Measurements from ENCODE around the gene CRIP1. TPM values are rescaled to one million over a fixed set of nuclear protein-coding genes. Genes with fewer than 3 reads are reported as not detected.
A peak's percentile ranks its signal among the peaks of the same experiment; 100 is the strongest.

Gene CRIP1
- total RNA-seq, 1 donor from 2014 or later = 112 TPM

DNA sequence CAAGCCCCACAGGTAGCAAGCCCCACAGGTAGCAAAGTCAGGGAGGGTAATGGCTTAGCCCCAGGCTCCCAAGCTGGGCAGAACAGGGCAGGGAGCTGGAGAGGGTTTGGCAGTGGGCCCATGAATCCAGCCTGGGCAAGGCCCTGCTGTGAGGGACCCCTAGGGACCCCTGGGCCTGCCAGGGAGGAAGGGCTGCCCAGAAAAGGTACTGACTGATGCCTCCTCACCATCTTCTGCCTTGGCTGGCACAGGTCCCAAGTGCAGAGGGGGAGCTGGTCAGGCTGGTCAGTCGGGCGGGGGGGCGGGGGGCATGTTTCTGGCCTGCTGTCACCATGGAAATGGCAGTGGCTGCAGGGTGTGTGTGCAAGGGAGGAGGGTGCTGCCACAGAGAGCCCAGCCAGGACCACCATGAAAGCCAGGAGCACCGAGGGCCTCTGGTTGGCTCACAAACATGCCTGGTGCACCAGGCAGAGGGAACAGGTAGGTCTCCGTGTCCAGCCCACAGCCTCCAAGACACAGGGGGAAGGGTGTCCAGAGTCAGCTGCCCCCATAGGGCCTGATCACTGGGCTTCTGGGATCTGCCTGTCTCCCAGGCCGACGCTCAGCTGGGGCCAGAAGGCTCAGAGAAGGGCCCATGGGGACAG is 13.5 kb upstream of the CRIP1 start:
- no peaks in the 10 kb centered on the region for H3K9me3 Mint-ChIP-seq
- H3K36me3 Mint-ChIP-seq (ENCODE audit: low read depth) = peaks cover 5% of the 10 kb centered on the region
- H3K4me3 Mint-ChIP-seq = peak overlapping the region; percentile 11
- H3K27ac Mint-ChIP-seq = no peak overlapping the region
- TF ChIP-seq, protein P1, sequence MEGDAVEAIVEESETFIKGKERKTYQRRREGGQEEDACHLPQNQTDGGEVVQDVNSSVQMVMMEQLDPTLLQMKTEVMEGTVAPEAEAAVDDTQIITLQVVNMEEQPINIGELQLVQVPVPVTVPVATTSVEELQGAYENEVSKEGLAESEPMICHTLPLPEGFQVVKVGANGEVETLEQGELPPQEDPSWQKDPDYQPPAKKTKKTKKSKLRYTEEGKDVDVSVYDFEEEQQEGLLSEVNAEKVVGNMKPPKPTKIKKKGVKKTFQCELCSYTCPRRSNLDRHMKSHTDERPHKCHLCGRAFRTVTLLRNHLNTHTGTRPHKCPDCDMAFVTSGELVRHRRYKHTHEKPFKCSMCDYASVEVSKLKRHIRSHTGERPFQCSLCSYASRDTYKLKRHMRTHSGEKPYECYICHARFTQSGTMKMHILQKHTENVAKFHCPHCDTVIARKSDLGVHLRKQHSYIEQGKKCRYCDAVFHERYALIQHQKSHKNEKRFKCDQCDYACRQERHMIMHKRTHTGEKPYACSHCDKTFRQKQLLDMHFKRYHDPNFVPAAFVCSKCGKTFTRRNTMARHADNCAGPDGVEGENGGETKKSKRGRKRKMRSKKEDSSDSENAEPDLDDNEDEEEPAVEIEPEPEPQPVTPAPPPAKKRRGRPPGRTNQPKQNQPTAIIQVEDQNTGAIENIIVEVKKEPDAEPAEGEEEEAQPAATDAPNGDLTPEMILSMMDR (IDR thresholded peaks at IDR 0.05) = no peak
- ATAC-seq (ENCODE audit: low read depth) (no peak), DNase-seq (no peak)
- peaks cover 3% of the 10 kb centered on the region for H3K27me3 Mint-ChIP-seq
- intact Hi-C loops (cut with micrococcal nuclease) = no loop called here
- POLR2A ChIA-PET = interaction anchor here (0.6 to 0.9 kb wide), 3 partner anchors 16 to 477 kb away, joined by 3 read pairs; no protein-coding TSS in a partner anchor
- CTCF ChIA-PET = interaction anchor here (0.7 kb wide), 1 partner anchor 17 kb away, joined by 3 read pairs; no protein-coding TSS in a partner anchor
- peaks cover 32% of the 10 kb centered on the region for H3K4me1 Mint-ChIP-seq

DNA sequence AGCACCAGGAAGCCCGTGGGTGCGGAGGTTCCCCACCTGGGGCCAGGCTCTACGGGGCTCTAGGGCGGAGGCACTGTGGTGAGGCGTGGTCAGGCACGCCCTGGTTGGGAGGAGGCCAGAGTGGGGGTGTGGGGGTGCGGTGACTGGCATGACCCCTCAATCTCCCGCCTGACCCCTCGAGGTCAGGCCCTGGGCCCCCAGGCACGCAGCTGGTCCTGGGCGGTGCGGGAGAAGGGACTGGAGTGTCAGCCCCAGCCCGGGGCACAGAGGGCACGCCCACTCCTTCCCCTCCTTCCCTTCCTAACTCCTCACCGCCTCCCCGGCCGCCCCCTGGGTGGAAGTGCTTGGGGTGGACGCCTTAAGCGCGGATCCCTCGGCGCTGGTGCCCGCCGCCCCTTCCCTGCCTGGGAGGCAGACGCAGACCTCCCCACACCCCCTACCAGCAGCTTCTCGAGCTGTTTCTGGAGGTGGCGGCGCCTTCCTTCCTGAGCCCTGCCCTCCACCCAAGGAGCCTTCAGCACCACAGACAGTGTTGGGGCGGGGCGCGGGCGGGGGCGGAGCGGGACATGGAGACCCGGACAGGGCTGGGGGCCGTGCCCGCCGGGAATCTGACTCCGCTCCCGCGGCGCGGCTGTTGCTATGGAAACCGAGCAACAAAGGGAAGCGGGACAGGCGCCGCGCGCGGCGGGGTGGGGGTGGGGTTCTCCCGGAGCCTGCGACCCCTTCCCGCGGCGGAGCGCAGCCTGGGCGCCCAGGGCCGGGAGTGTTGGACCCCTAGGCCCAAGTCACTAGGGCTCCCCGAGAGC is 12.8 kb upstream of the CRIP1 start:
- TF ChIP-seq, protein P1 (IDR thresholded peaks at IDR 0.05) = no peak
- Mint-ChIP-seq H3K9me3 (no peaks in the 10 kb centered on the region), H3K27ac (no peak overlapping the region), H3K4me3 (peak overlapping the region; percentile 71), H3K4me1 (peaks cover 32% of the 10 kb centered on the region), H3K36me3 (ENCODE audit: low read depth) (peaks cover 5% of the 10 kb centered on the region), H3K27me3 (peaks cover 3% of the 10 kb centered on the region)
- ChIA-PET CTCF (no interaction called here), POLR2A (interaction anchor here (0.6 to 0.9 kb wide), 2 partner anchors 16 to 345 kb away, joined by 3 read pairs; no protein-coding TSS in a partner anchor)
- ATAC-seq (ENCODE audit: low read depth) (peak; percentile 61), DNase-seq (peak; percentile 58)
- intact Hi-C loops (cut with micrococcal nuclease) = no loop called here

DNA sequence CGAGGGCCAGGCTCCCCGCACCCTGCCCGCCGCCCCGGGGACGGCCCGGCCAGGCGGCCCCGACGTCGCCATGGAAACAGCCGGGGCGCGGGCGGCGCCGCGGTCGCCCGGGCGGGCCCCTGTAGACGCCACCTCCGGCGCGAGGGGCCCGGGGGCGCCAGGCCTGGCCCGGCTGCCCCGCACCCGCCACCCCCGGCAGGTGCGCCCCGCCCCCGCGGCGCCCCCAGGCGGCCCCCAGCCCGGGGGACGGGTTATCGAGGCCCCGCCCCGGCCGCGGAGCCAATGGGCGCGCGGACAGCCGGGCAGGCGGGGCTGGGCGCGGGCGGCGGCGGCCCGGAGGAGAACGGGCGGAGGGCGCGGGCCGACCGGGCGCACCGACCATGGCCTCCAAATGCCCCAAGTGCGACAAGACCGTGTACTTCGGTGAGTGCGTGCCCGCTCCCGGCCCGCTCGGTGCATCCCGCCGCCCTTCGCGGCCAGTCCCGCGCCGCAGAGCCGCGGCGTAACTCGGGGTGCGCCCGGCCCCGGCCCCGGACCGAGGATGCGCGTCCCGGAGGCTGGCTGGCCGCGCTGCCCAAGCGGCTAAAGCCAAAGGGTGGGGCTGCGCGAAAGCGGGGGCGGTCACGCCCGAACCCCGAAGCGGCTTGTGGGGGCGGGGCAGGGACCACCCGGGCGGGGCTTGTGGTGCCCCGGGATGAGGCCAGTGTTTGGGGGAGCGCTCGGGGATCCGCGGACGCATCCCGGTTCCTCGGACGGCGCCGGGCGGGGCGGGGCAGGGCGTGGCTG is 12.0 kb upstream of the CRIP1 start, which contains the start of gene CRIP2:
Gene CRIP2, plus strand, starts transcription at position 339 of the 786 bp plus-strand sequence. Its CDS starts 42 bp downstream, at position 381.
- Mint-ChIP-seq H3K4me1 (peaks cover 37% of the 10 kb centered on the region), H3K36me3 (ENCODE audit: low read depth) (peaks cover 4% of the 10 kb centered on the region), H3K9me3 (no peaks in the 10 kb centered on the region), H3K27me3 (peaks cover 3% of the 10 kb centered on the region), H3K27ac (no peak within 1 kb of the TSS), H3K4me3 (peak within 1 kb of the TSS; percentile 72)
- intact Hi-C loops (cut with micrococcal nuclease) = loop anchor here (5.0 kb wide), 1 partner anchor 57 kb away; the partner anchor contains the start of gene MTA1
- TF ChIP-seq, protein P1 (IDR thresholded peaks at IDR 0.05) = no peak
- POLR2A ChIA-PET = interaction anchor here (0.9 kb wide), 1 partner anchor 15 kb away, joined by 3 read pairs; no protein-coding TSS in a partner anchor
- ATAC-seq (ENCODE audit: low read depth) (peak; percentile 38), DNase-seq (peak; percentile 32)
- CTCF ChIA-PET = no interaction called here

DNA sequence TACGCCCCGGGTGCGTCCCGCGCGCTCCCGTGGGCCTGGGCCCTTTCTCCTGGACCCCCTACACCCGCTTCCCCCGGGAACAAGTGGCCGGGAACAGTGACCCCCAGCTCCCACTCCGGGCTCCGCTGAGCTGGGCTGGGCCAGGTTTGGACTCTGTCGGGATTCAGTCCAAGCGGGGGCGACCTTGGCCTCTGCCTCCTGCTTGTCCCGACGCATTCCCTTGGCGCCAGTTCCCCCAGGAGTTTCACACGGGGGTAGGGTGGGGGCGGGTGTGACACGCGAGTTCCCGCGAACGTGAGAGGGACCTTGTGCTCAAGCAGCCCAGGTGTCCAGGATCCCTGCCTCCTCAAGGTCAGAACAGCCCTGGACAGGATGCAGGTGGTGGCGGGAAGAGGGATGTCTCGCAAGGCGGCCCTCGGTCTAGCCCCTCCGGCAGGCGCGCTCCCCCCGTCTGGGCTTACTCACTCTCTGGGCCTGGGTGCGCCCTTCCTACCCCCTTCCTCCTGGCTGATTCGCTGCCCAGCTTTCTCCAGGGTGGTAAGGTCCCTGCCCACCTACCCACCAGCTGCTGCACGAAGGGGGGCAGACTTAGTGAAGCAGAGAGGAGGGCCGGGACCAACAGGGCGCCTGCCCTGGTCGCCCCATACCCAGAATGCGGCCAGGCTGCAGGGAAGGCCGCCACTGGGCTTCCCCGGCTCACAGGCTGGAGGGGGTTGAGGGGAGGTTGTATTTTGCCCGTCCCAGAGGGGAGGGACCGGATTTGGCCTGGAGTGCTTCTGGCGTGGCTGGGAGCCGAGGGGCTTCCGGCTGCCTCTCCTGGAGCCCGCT is 11.2 kb upstream of the CRIP1 start:
- Mint-ChIP-seq H3K27me3 (peaks cover 3% of the 10 kb centered on the region), H3K9me3 (no peaks in the 10 kb centered on the region), H3K4me3 (peak overlapping the region; percentile 72), H3K4me1 (peaks cover 45% of the 10 kb centered on the region), H3K36me3 (ENCODE audit: low read depth) (no peaks in the 10 kb centered on the region), H3K27ac (no peak overlapping the region)
- TF ChIP-seq, protein P1 (IDR thresholded peaks at IDR 0.05) = no peak
- CTCF ChIA-PET = interaction anchor here (1.1 kb wide), 1 partner anchor 14 kb away, joined by 3 read pairs; no protein-coding TSS in a partner anchor
- ATAC-seq (ENCODE audit: low read depth) = no peak
- POLR2A ChIA-PET = no interaction called here
- no peak for DNase-seq
- intact Hi-C loops (cut with micrococcal nuclease) = loop anchor here (2.0 to 5.0 kb wide), 2 partner anchors 15 to 58 kb away; partner anchors contain the start of genes MTA1 and TEDC1
